ENCODE results near the gene GGA3. TPM values are rescaled to one million over a fixed set of nuclear protein-coding genes. Genes with fewer than 3 reads are reported as not detected.
"Not testable (repeated sequence)": the region's sequence is repeated elsewhere in the genome, so short reads cannot be mapped to it uniquely, and the experiment has no call there.

GGA3 gene
- polyA plus RNA-seq, 3 donors = 16.3 to 28.2 (median 22.0) TPM

DNA sequence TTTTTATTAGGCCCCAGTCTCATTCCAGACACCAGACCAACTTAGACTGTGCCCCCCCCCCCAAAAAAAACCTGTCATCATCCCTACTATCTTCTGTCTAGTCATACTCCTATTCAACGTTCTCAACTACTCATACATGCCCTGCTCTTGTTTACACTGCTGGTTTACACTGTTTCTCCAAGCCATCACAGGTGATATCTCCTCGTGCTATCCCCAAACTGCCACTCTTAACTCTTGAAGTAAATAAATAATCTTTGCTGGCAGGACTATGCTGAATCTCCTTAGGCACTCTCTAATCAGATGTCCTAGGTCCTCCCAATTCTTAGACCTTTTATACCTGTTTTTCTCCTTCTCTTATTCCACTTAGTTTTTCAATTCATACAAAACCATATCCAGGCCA lies 4.2 kb downstream of the GGA3 start:
- H3K27ac ChIP-seq (ENCODE audit: low read depth, low read length) = not testable (repeated sequence)
- 39 to 58% (median 42%) methylated on average over 2 of the region's 2 CpGs for WGBS, 3 donors

DNA sequence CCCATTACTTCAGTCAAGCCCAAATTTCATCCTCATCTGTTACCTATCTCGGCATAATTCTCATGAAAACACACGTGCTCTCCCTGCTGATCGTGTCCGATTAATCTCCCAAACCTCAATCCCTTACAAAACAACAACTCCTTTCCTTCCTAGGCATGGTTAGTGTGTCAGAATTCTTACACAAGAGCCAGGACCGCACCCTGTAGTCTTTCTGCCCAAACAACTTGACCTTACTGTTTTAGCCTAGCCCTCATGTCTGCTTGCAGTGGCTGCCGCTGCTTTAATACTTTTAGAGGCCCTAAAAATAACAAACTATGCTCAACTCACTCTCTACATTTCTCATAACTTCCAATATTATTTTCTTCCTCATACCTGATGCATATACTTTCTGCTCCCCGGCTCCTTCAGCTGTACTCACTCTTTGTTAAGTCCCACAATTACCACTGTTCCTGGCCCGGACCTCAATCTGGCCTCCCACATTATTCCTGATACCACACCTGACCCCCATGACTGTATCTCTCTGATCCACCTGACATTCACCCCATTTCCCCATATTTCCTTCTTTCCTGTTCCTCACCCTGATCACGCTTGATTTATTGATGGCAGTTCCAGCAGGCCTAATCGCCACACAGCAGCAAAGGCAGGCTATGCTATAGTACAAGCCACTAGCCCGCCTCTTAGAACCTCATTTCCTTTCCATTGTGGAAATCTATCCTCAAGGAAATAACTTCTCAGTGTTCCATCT lies 5.3 kb downstream of the GGA3 start:
- 41 to 80% (median 45%) methylated on average over 9 to 11 of the region's 11 CpGs for WGBS, 3 donors
- not testable (repeated sequence) for H3K27ac ChIP-seq (ENCODE audit: low read depth, low read length)

DNA sequence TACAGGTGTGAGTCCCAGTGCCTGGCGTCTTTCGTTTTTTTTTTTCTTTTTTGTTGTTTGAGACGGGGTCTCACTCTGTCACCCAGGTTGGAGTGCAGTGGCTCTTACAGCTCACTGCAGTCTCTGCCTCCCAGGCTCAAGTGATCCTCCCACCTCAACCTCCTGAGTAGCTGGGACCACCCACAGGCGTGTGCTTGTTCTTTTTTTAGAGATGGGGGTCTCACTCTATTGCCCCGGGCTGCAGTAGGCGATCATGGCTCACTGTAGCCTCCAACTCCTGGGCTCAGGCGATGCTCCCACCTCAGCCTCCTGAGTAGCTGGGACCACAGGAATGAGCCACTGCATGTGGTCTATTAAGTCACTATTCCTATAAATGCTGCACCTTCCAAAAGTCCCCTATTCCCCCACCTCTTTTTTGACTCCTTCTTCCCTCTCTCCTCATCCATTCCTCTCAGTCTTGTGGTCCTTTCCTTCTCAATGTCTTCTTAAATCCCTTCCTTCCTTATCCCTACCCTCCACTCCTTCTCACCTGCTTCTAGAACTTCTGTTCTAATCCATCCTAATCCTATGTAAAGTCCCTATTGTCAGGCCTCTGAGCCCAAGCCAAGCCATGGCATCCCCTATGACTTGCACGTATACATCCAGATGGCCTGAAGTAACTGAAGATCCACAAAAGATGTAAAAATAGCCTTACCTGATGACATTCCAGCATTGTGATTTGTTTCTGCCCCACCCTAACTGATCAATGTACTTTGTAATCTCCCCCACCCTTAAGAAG lies 9.2 kb downstream of the GGA3 start:
- 88 to 91% (median 90%) methylated on average over 8 of the region's 8 CpGs for WGBS, 3 donors
- no peak overlapping the region for H3K27ac ChIP-seq (ENCODE audit: low read depth, low read length)

DNA sequence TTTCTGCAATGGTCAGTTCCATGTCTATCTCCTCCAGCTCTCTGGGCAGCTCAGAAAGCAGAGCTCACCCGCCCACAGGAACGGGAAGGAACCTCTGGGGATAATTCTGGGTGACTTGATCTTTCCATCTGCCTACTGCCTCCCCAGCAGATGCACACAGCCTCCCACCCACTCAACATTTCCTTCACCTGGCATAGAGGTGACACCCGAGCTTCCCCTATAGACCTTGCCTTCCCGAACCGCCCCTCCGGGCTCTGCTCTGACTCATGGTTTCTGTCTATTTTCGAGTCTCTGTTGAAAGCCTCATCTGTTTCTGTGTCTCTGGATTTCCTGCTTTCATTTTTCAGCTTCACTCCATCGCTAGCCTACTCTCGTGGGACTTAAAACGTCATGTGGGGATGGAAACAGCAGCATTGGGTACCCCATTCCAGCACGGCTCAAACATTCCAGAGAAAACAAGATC lies 11.4 kb downstream of the GGA3 start:
- 39 to 73% (median 50%) methylated on average over 11 of the region's 11 CpGs for WGBS, 3 donors

DNA sequence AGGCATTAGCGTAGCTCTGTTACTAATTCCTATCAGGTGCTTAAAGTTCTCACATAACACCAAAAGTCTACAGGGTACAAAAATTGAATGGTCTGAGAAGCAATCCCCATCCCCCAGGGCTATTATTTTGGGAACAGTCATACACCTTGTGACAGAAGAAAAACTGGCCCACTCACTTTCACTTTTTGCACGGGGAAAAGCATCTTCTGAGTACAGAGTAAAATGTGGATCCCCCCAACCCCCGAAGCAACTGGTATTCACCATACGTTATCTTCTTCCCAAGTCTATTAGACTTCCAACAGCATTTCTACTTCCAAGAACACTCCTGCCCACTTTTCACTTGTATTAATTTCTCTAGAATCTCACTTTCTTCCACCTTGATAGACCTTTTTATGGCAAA lies 11.8 kb downstream of the GGA3 start:
- H3K27ac ChIP-seq (ENCODE audit: low read depth, low read length) = no peak overlapping the region

More for the DNA sequence above, 11.4 kb downstream of the GGA3 start:
- no peak overlapping the region for H3K27ac ChIP-seq (ENCODE audit: low read depth, low read length)

DNA sequence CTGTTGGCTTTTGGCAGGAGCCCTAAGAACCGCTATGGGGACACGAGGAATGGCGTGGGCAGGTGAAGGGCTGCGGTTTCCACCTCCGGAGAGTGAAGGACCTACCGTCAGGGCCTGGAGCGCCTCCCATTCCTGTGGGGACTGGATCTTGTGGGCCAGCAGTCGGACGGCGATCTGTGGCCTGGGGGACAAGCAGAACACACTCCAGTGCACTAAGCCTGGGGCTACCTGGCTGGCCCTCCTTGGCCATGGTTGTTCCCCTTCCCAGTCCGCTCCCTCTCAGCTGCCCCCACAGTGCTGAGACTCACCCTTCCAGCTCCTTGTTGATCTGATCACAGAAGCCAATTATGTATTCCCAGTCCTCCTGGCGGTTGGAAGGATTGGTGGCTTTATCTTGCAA lies 15.0 kb downstream of the GGA3 start:
- WGBS, 3 donors = 95 to 97% (median 96%) methylated on average over 9 to 12 of the region's 12 CpGs
- no peak overlapping the region for H3K27ac ChIP-seq (ENCODE audit: low read depth, low read length)

More for the DNA sequence above, 11.8 kb downstream of the GGA3 start:
- WGBS, 3 donors = 73 to 81% (median 80%) methylated on average over 4 of the region's 4 CpGs

DNA sequence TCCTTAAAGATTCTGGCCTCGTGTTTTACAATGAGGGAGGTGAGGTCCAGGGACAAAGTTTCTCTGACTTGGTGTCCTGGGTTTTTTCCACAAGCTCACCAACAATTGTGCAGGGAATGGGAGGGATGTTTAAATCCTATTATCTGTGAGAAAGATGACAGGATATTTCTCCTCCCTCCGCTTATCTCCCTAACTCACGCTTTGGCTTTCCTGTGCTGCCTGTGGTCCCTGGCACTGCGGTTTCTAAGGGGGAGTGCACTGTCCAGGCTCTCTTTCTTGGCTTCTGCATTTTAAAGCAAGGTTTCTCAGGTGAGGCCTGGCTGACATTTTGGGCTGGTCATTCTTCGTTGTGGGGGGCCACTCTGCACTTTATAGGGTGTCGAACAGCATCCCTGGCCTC lies 16.4 kb downstream of the GGA3 start:
- whole genome bisulfite sequencing, 3 donors = 84 to 89% (median 84%) methylated on average over 6 of the region's 6 CpGs

DNA sequence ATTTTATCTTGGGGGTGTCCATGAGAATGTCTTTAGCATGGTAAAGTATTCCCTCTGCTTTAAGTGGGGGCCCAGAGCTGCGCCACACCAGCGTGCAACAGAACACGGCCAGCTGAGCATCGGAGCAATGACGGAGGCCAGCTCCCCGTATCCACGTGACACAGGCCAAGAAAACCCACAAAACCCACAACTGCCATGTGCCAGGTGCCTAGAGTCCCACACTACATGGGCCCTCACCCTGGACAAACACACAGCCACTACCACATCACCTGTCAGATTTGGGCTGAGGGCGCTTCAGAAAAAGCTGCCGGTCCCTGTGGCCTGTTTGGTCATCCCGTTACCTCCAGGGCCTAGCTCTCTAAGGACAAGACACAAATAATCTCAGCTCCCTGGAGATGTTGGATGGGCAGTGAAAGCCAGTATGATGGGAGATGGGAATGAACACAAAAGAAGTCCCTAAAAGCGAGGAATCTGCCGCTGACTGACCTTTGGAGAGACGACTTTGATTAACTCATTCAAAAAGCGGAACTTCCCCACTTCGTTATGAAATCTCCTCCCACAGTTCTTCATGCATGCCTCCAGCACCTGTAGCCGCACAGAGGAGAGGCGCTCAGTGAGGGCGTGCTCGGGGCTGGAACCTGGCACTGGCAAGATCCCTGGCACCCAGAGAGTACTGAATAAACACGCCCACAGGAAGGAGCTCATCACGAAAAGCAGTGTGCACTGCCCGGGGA lies 17.1 kb downstream of the GGA3 start:
- 67 to 88% (median 71%) methylated on average over 22 of the region's 22 CpGs for WGBS, 3 donors
- H3K27ac ChIP-seq (ENCODE audit: low read depth, low read length) = no peak overlapping the region

More for the DNA sequence above, 16.4 kb downstream of the GGA3 start:
- no peak overlapping the region for H3K27ac ChIP-seq (ENCODE audit: low read depth, low read length)

DNA sequence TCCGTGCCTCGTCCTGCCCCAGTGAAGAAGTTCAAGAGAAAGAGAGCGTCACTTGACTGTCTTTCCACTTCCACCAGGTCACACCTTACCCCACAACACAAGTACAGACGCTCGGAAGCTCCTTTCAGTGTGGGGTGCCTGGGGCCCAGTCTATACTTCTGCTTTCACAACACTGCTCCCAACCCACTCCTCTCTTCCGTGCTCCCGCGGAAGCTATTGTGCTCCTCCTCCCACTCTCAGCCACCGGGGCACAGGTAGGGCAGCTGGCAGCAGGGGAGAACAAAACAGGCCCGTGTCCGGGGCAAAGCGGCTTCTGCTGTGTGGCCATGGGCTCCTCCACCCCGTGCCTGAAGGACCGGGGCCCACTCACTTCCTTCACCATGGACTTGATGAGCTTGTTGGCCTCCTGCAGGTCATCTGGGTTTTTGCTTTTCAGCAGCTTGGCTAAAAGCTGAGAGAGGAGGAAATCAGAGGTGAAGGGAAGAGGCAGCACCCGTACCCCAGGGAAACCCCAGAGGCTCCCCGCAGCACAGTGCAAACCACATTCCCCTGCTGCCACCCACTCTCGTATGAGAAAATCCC lies 18.9 kb downstream of the GGA3 start:
- 80 to 90% (median 82%) methylated on average over 17 of the region's 17 CpGs for WGBS, 3 donors
- H3K27ac ChIP-seq (ENCODE audit: low read depth, low read length) = no peak overlapping the region

DNA sequence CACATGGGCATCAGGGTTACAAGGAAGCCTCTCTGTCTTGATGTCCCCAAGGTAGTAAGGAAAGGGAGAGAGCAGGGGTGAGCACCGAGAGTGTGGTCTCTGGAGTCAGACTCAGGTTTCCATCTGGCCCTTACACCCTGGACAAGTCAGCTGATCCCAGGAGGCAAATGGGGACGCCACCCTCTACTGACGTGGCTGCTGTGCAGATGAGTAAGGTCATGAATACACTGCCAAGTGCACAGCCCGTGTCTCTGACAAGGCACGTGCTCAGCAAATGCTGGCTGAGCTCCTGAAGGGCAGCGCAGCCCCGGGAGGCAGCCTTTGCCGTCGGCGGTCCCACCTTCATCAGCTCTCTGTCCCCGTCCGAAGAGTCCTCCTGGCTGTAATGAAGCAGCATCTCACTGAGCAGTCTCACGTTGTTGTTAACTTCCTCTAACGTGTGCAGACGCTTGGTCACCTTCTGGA lies 19.4 kb downstream of the GGA3 start:
- 68 to 84% (median 71%) methylated on average over 15 of the region's 15 CpGs for WGBS, 3 donors
- no peak overlapping the region for H3K27ac ChIP-seq (ENCODE audit: low read depth, low read length)

DNA sequence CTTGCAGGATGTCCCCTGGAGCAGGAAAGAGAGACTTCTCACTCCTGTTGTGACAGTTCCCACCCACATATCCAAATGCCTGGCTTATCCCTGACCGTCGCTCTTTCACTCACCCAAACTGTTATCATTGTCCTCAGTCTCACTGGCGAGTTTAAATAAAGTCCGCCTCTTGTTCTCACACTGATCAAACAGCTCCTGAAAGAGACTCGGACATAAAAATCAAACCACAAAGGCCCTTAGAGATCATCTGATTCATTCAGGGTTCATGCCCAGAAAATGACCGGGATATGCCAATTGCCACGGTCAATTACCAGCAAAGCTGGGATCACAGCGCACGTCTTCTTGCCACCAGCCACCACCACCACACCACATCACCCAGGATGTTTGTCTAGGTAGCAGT lies 19.9 kb downstream of the GGA3 start:
- no peak overlapping the region for H3K27ac ChIP-seq (ENCODE audit: low read depth, low read length)
- 90 to 95% (median 90%) methylated on average over 9 of the region's 9 CpGs for WGBS, 3 donors

DNA sequence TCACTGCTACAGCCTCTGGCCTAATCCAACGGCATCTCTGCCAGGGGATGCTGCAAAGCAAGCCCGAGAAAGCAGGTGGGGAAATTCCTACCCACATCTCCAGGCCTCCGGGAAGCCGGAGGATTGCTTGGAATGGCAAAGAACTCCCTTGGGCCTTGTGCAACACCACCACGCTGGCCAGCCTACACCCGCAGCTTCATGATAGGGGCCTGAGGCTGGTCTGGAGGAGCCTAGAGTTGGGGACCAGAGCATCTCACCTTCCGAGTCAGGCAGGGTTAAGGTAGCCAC lies 20.3 kb downstream of the GGA3 start:
- H3K27ac ChIP-seq (ENCODE audit: low read depth, low read length) = no peak overlapping the region
- 66 to 90% (median 67%) methylated on average over 7 of the region's 7 CpGs for WGBS, 3 donors

DNA sequence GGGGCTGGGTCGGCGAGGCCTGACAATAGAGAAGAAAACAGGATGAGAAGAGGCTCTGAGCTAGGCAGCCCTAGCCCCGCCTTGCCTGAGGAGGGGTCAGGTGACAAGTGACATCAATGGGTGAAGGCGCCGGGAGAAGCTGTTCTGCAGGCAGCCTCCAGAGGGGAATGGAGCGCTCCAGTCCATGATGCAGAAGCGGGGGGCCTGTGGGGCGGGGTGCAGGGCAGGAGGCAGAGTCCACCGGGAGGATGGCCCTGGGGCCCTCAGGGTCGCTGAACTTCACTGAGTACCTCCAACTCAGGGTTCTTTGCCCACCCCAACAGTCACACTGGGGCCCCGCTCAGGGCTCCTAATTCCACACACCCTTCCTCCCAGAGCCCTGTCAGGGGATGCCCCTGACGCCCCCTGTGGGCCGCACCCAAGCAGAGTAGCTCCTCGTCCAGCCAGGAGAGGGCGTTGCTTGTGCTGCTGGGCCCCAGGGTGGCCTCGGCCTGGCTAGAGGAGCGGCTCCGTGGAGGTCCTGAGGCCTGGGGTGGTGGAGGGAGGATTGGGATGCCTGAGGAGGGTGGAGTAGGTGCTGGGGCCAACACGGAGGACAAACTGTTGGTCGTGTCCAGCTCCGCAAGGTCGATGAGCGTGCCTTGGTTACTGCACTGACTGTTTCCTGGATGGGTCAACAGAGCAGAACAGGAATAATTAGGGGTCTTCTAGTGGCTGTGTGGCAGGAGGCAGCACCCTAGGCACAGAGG lies 20.8 kb downstream of the GGA3 start:
- 66 to 70% (median 68%) methylated on average over 22 to 23 of the region's 23 CpGs for WGBS, 3 donors
- H3K27ac ChIP-seq (ENCODE audit: low read depth, low read length) = no peak overlapping the region

DNA sequence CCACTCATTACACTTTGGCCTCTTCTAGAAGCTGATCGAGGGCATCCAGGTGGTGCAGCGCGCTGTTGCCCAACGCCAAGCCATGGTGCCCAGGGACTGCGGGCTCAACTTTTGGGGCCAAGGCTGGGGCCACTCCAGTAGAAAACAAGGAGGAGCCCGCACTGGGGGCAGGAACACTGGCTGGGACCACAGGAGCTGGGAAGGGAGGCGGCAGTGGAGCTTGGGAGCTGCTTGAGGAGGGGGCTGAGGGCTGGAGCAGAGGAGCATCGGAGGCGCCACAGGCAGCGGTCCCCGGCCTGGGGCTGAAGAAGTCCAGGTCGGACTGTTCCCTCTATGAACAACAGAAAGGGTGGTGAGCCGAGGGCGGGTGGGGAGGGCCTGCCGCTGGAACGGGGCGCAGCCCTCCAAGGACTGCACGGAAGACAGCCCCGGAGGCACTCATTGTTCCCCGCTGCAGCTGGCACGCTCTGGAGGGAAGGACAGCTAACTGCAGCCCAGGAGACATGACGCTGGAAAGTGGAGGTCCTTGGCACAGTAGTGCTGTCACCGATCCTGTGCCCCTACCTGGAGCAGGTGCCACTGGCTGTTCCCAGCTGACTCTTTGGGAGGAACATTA lies 21.5 kb downstream of the GGA3 start:
- WGBS, 3 donors = 89 to 93% (median 91%) methylated on average over 23 of the region's 23 CpGs
- H3K27ac ChIP-seq (ENCODE audit: low read depth, low read length) = no peak overlapping the region

DNA sequence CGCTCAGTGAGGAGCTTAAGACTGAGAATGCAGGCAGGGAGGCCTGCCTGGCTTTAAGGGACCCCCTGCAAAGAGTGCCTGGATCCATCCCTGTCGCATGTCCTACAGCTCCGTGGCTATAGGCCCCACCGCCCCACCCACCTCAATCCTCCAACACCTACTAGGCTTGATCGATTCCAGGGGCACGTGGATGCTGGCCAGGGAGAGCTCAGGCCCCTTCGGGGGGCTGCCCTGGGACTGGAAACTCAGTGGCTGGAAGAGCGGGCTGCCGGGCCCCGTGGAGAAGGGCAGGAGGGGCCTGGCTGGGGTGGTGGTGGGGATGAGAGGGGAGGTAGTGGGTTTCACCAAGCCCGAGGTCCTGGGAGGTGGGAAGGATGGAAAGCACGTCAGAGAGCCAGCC lies 22.2 kb downstream of the GGA3 start:
- no peak overlapping the region for H3K27ac ChIP-seq (ENCODE audit: low read depth, low read length)
- 88 to 91% (median 90%) methylated on average over 12 of the region's 12 CpGs for WGBS, 3 donors

DNA sequence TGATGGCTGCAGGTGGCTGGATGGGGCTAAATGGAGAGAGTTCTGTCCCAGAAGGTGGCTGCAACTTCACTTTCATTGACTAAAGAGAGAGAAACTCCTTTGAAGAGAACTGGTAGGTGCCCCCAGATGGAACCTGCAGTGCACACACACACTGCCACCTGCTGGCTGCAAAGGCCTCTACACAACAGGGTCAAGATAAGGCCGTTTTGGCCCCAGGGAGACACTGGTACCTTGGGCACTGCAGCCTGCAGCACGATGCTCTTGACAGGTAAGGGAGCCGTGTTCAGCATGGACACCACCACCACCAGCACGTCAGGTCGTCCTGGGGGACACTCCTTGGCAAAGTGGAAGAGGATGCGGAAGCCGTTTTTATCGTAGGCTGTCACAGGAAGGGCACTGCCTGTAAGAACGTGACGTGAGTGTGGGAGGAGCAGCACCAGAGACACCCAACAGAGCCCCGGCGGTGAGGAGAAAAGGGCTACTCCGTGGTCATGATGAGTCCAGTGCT lies 22.7 kb downstream of the GGA3 start:
- no peak overlapping the region for H3K27ac ChIP-seq (ENCODE audit: low read depth, low read length)
- 37 to 54% (median 39%) methylated on average over 13 of the region's 13 CpGs for WGBS, 3 donors

DNA sequence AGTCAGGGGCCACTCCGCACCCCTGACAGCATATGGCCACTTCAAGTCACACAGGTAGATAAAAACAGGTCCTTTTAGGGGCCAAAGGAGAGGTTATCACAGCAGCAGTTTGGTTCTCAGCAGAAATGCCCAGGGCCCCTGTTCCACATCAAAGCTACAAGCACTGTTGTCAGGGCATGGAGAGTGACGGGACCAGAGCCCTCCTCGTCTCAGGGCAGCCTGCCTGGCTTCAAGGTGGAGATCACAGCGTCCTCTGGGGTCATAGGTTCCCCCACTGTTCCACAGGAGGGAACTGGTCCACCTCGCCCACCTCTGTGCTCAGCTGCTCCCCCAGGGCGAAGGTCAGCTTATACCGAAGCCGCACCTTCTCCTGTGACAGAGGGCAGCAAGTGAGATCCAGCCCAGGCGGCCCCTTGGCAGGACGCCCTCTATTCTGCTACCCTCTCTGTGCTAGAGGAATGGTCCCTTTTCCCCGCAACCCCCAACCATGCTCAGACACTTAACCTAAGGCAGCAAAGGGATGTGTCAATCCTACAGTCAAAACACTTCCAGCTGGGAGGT lies 23.3 kb downstream of the GGA3 start:
- no peak overlapping the region for H3K27ac ChIP-seq (ENCODE audit: low read depth, low read length)
- WGBS, 3 donors = 76 to 88% (median 84%) methylated on average over 11 of the region's 11 CpGs
